GM18498 (cell line): ENCODE measurements around the gene UMODL1.

Source experiments
- ATAC-seq: cut with Tn5 transposase; IDR thresholded peaks from one replicate; pipeline ENCODE4 v1.9.1; 2021; ENCODE audit warnings: mild to moderate bottlenecking, moderate library complexity; ENCODE audit not compliant: unreplicated experiment

UMODL1 gene

DNA sequence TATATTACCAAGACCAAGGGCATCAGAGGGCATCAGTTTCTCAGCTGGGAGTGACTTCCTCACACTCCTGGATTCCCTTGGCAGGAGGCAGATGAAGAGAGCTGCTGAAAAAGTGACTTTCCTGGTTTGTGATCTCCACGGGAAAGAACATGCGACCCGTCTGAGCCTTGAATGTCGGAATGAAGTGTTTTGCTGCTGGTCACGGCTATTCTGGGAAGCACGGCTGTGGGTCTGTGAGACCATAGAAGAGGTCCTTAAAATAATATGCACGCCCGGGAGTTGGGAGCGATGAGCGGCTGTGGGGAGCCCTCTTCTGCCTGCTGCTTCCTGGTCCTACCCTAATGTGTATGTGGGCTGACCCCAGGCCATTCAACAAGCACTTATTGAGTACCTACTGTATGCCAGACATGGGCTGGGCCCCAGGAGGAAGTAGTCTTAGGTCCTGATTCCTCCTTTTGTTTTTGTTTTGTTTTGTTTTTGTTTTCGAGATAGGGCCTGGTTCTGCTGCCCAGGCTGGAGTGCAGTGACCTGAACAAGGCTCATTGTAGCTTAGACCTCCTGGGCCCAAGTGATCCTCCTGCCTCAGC lies 13.2 kb upstream of the UMODL1 start:
- ATAC-seq, result no peak

DNA sequence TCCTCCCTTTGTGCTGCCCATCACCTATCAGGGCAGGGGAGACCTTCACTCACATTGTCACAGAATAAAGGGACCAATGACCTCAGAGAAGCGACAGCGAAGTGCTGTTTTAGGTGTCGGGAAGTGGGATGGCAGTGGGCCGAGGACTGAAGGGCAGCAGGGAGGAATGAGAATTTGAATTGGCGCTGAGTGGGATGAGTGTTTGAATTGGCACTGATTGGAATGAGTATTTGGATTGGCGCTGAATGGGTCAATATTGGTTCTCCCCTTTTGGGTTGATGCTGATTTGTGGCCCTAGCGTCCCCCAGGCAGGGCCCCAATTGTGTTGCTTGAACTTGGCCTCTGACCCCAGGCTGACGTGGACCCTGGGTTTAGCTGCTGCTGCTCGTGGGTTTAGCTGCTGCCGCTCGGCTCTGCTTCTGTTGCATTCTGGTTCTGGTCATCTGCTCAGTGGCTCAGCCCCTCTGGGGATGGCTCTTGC lies 12.4 kb upstream of the UMODL1 start:
- no peak for ATAC-seq

GRCh38 chr21:42059141-42059540 lies 12.0 kb upstream of the UMODL1 start:
- no peak for ATAC-seq

DNA sequence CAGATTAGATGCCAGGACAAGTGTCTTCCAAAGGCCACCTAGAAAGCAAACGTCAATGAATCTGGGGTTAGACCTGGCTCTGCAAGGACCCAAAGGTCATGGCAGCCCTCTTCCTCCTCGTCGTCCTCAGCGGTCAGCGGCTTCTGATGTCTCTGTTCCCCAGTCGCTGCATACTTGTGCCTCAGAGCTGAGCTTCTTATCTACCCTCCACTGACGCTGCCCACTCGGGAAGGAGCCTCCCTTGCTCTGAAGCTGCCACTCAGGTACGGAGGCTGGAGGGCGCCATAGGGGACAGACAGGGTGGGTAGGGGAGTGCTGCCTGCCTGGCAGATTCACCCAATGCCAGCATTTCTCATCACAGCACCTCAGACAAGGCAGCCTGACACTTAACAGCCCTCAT lies 11.4 kb upstream of the UMODL1 start:
- ATAC-seq, result no peak

DNA sequence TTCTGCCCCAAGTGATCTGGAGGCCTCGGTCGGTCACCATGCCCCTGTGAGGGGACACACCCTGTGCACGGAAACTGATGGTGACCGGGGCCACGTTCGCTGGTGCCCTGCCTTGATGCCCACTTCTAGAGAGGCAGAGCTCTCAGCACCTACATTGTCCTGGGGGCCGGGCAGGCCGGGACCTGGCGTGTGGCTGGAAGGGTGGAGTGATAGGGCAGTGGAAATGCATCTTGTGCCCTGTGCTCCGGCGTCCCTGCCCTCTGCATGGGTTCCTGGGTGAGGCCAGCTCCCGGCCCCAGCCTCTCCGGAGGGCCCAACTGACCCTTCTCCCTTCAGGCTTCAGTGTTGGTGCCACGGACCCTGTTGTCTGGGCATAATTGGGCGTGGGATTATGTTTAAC lies 11.0 kb upstream of the UMODL1 start:
- no peak for ATAC-seq

- ATAC-seq, result peak; percentile 50
Observed at GRCh38 chr21:42061195-42061985, 9.7 kb upstream of the UMODL1 start.

- ATAC-seq, result no peak
Observed at GRCh38 chr21:42061986-42062235, 9.2 kb upstream of the UMODL1 start.

DNA sequence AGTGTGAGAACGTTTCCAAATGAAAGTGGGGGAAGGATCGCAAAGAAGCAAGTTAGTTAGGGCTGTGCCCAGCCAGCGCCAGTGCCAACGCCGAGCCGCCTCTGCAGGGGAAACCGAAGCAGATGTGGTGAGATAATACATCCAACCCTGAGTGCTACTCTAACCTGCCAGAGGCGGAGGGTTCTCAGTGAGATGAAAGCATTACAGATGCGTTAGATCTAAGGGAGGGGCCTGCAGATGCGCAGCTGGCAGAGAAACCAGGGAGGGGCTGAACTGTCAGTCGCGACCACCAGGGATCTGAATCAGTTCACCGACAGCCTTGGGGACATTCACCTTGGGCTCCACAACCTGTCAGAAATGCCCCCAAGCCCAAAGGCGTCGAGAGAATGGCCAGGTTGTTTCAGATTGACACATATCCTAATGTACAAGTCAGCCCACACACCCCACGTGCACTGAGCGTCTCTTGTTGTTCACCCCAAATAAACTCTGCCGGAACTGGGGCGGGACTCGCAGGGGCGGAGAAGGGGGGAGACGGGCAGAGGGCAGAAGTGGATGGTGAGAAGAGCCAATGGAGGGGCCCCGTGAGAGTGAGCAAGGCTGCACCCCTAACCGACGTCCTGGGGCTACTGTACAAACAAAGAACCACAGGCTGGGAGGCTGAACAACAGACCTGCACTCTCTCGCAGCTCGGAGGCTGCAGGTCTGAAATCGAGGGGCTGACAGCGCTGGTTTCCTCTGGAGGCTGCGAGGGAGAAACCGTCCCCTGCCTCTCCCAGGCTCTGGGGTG lies 8.7 kb upstream of the UMODL1 start:
- peak; percentile 62 for ATAC-seq

GRCh38 chr21:42063191-42063570 lies 7.9 kb upstream of the UMODL1 start:
- ATAC-seq, result peak; percentile 26

- no peak for ATAC-seq
Observed at GRCh38 chr21:42063571-42064521, 7.3 kb upstream of the UMODL1 start.

- no peak for ATAC-seq
Observed at GRCh38 chr21:42066521-42066920, 4.6 kb upstream of the UMODL1 start.

DNA sequence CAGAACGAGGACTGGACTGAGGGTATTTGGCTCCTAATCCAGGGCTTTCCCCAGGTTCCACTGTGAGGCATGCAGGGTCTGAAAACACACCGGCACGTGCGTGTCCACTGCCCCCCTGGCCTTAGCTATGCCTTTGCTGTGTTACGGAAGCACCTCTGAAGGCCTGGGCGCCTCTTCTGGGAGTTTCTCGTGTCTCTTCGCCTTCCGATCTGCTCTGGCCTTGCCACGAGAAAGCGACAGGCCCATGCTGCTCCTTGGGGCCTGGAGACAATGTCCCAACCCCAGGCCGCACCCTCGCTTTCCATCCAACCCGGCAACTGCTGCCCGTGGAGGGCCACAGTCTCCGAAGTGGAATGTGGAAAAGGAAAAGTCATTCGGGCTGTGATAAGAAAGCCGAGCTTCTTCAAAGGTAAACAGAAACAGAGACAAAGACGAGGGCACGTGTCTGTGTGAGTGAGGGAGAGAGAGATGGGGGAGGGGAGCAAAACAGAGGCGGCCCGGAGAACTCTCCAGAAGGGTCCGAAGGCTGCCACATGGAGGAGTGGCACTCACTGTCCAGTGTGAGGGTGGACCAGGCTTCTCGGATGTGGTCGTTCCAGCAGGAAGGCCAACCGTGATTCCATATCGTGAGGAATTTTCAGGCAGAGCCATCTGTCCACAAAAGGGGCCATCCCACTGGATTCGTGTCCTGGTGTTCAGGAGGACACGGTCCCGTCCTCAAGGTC lies 3.4 kb upstream of the UMODL1 start:
- ATAC-seq, result no peak

DNA sequence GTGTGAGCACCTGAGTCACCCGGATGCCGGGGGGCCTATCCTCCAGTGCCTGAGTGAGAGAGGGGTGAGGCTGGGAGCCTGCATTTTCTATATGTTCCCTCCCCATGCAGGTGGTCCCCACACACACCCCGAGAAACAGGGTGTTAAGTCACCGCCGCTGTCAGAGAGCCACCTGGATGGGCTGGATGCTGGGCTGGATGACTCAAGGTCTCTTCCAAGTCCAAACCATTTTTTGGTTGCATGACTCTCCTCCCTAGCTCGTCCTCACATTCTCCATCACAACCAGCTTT lies 2.9 kb upstream of the UMODL1 start:
- ATAC-seq, result no peak

GRCh38 chr21:42068592-42068991 lies 2.5 kb upstream of the UMODL1 start:
- ATAC-seq, result no peak

DNA sequence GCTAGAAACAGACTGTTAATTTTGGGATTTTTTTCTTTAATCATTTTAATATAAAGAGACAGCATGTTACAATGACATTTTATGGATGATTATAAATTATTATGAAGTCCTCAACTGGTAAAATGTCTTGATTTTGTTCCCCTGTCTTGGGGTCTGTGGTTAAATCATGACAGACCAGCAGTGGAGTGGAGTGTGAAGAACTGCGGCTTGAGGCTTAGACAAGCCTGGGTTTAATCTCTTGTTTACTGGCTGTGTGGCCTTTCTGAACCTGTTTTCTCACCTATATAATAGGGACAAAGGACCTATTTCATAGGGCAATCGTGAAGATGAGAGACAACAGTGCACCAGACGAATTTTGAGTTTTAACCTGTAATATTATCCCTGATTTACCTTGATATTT lies 1.8 kb upstream of the UMODL1 start:
- no peak for ATAC-seq

GRCh38 chr21:42069843-42070242 lies 1.3 kb upstream of the UMODL1 start:
- no peak for ATAC-seq

DNA sequence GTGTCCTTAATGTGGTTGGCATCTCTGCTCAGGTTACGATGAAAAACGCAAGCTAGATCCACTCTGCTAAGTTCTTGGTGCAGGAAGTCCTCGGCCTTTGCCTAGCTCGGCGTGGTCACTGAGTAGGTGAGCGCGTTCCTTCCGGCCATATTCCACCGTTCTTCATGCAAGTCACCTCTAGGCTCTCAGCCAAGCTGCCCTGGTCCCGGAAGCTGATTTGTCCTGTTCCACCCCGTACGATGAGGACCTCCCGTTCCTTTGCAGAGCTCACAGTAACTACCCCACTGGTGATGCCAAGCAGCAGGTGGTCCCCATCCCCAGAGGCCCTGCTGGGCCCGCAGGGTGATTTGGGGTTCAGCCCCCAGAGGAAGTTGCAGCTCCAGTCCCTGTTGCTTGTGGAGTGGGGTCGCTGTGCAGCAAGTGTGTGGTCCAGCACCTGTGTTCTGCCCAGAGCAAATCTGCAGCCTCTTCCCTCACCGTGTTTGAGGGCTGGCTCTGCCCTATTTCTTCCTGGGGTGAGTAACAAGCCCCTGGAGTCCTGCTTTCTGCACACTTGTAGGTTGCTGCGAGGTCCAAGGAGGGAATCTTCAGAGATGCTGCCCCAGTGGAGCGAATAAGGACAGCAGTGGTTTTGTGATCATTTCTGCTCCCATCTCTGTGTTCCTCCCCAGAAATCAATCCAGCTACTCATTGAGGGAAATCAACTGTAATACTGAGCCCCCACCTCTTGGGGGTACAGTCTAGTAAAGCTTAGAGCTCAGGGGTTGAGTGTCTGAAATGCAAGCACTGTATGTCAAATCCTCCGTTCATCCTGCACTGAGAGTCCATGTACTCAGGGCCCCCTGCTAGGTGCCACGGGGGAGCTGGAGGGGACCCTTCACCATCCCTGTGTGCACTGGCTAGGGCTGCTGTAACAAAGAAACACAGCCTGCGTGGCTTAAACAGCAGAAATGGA lies 2.3 kb downstream of the UMODL1 start:
- no peak for ATAC-seq

DNA sequence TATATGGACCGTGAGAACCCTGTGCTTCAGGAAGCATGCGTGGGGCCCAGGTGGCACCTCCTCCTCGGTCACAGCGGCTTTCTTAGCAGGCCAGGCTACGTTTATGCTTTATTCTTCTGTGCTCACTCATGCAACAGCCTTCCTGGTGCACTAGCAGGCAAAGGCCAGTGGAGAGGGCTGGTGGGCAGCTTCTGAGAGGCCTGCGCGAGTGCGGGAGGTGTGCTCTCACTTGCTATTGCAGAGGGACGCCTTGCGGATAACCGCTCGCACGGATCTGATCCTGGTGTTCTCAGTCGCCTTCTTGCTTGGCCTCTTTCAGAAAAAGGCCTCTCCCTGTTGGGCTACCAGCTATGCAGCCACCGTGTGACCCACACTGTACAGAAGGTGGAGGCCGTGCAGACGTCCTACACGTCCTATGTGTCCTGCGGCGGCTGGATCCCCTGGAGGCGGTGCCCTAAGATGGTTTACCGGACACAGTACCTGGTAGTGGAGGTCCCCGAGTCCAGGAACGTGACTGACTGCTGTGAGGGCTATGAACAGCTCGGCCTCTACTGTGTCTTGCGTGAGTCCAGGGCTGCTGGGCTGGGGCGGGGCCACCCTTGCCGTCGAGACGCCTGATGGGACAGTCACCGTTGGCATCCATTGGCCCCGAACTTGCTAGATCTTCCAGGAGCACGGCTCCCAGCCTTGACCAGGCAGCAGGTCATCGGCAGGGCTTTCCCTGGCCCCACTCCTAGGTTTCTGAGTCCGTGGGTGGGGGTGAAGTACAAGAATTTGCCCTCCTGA lies 4.8 kb downstream of the UMODL1 start:
- no peak for ATAC-seq
